Astrocyte (in vitro differentiated cells and primary cell): ENCODE results near the gene ZBTB8B.
"Not testable (repeated sequence)": the region's sequence is repeated elsewhere in the genome, so short reads cannot be mapped to it uniquely, and the experiment has no call there.

Experiments
- CTCF ChIP-seq: IDR thresholded peaks from 2 replicates; pipeline ENCODE4 v1.5.1; 2011; ENCODE audit warnings: low read depth, mild to moderate bottlenecking, inconsistent platforms, low read length, moderate library complexity; ENCODE audit not compliant: insufficient read depth
- EZH2 ChIP-seq: IDR thresholded peaks from 2 replicates; pipeline ENCODE4 v1.6.1; 2012; ENCODE audit warnings: mild to moderate bottlenecking, low read length, inconsistent platforms; ENCODE audit not compliant: insufficient read depth

- TF ChIP-seq CTCF, EZH2: not testable (repeated sequence)
Observed at GRCh38 chr1:32438777-32439176, 26.1 kb upstream of the ZBTB8B start.
